ENCODE data around the gene FAM3B.

DNA sequence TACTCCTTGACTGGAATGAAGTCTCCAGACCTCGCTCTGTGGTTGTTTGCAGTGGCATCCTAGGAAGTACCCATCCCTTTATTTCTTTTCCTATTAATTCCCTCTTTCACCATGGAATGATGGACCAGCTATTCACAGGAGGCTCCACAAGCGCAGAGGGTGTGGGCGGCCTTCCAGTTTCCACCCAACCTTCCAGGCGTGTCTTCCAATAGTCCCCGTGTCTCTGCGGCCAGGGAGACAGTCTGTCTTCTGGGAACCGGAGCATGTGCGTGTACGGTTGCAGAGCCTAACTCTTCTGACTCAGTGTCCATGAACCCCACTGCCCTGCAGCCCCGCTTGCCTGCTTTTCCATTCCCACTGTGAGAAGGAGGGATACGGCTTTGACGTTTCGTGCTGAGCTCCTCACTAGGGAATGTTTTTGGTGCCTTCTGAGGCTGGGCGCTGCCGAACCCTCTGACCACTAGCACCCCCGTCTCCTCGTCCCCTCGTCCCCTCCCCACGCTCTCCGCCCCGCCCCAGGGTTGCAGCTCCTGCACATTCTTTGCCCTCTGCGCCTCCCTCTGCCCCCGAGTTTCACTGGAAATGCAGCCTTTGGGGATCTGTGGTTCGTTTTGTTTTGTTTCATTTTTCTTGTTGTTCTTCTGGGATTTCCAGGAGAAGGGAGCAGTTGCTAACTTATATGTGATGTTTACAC, 26.3 kb upstream of the FAM3B start:
- TF ChIP-seq CTCF (IDR thresholded peaks at IDR 0.05; ENCODE audit: poor library complexity) (no peak), EZH2phosphoT487 (IDR thresholded peaks at IDR 0.05; ENCODE audit: low read depth, severe bottlenecking, unreplicated experiment) (no peak)
